GM21619 (cell line): ENCODE results near the gene PEX11A.
"Not testable (repeated sequence)": the region's sequence is repeated elsewhere in the genome, so short reads cannot be mapped to it uniquely, and the experiment has no call there.

Experiments used
- ATAC-seq: cut with Tn5 transposase; IDR thresholded peaks from one replicate; pipeline ENCODE4 v1.9.1; 2021; ENCODE audit not compliant: unreplicated experiment

Gene PEX11A, protein sequence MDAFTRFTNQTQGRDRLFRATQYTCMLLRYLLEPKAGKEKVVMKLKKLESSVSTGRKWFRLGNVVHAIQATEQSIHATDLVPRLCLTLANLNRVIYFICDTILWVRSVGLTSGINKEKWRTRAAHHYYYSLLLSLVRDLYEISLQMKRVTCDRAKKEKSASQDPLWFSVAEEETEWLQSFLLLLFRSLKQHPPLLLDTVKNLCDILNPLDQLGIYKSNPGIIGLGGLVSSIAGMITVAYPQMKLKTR

DNA sequence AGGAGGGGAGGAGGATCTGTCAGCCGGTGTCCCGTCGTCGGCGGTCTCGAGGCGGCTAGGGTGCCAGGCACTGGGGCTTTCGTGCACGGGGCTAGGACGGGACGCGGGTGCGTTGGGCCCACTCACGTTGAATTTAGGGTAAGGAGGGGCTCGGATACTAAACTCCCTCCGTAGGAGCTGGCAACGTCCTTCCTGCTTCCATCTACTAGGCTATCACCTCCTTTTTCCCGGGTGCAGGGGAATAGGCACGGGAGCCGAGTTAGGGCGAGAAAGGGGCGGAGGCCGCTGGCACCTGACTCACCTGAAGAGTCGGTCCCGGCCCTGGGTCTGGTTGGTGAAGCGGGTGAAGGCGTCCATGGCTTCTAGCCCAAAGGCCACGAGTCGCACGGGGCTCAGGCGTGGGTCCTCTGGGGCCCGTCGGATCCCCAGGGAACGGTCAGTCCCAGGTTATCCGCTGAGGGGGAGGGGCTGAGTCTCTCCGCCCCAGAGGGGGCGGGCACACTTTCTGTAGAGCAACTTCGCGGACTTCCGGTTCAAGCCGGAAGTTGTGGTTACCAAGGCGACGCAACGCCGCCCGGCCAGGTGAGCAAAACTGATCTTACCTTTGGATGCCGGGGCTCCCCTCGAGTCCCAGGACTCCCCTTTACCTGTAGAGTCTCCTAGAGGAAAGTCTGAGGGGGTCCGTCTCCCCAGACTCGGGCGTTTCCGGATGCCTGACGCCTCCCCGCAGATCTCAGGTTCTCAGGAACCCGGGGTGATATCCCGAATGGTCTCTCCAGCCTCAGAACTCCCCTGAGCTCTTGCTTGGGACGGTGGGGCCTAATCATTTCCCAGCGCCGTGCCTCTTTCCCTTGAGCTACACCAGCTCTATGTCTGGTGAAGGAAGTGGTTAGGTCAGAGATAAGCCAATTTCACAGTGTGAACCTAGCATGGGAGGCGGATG, at the start of gene PEX11A, which contains the start of gene WDR93:
Gene PEX11A, minus strand, starts transcription at position 479 of the 943 bp plus-strand sequence. Its CDS starts 122 bp downstream, at position 357.
Gene WDR93, plus strand, starts transcription at position 536 of the 943 bp plus-strand sequence. CDS start 10,936 bp downstream, outside the sequence.
- peak; percentile 88 for ATAC-seq

DNA sequence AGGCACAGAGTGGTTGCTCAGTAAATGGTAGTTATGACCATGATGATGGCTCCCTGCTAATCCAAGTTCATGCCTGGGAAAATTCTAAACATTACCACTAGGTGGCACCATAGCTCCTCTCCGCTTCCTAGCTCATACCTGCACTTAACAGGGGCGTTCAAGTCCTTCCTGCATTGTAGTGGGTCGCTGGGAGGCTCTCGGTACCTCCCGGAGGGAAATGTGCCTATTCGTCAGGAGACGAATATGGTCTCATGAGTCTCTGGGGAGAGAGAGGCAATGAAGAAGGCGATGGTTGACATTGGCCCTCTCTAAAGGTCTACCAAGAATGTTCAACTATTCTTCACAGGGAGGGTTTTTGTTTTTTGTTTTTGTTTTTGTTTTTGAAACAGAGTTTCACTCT, 49.6 kb upstream of the PEX11A start:
- ATAC-seq: peak; percentile 84

DNA sequence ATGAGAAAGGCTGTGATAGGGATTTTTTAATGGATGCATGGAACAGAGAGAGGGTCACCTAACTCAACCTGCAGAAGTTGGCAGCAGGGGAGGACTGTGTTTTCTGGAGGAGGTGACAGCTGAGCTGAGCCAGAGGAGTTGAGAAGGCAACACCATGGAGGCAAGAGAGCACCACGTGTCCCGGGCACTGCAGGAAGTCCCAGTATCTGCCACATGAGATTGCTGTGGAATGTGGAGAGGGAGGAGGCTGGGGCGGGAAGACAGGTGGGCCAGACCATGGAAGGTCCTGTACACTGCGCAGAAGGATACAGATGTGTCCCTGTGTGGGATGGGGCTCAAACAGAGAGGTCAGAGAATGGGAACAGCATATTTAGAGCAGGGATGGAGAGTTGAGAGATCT, 45.2 kb upstream of the PEX11A start:
- ATAC-seq: no peak

DNA sequence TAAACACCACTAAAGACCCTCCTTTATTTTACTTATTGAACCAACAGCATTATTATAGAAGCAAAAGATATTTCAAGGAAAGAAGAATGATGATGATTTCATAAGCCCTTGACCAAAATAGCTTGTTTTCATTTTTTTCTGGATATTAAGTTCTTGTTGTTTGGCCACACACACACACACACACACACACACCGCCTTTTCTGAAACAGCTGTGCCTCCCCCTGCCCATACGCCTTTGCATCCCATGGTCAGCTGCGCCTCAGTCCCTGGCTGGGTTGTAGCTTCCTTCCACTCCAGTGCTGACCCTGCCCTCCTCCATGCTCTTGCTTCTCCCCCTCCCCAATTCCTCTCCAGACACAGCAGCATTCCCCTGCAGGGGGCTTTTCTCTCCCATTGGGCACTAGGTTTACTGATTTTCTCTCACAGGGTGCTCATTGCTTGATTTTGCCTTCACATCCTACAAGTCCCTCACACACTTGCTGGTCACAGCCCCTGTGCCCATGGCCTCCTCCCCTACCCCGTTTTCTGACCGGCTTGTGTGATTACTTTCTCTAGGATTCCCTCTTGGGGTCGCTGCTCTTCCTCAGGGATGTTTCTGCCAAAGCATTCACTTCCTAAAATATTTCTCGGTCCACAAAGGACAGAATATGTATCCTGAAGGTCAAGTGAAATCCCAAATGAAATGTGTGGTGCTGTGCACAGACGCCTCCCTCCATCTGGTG, 42.1 kb upstream of the PEX11A start:
- ATAC-seq: no peak

DNA sequence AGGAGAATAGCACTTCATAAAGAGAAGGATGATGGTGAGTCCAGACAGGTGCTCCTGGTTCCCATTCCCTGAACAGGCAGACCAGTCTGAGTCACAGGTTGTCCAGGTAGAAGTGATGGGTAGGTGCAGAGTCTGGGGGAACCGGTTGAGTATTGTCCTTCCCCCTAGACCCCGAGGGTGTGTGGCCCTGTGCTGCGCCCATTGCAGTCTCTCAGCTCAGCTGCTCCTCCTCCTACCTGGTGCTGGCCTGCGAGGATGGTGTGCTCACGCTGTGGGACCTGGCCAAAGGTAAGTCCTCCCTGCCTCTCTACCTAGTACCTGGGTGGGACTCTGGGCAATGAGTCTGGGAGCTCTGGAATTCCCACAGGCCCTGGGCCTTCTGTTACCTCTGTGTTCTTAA, 40.7 kb upstream of the PEX11A start:
- no peak for ATAC-seq

DNA sequence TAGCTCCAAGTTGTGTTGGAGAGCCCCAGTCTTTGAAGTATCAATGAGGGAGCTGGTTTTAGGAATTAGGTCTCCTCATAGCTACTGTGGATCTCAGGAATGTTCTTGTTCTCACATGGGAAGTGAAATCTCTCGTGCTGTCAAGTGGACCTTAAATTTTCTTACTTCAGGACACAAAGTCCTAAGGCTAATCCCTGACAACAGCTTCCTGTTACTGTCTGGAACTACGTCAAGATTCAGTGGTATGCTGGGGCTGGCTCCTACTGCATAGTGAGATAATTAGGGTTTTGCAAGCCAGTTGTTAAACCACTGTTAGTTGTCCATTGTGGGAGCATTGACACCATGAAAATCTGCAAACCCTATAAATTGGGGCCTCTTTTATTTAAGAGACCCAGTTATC, 37.7 kb upstream of the PEX11A start:
- no peak for ATAC-seq

DNA sequence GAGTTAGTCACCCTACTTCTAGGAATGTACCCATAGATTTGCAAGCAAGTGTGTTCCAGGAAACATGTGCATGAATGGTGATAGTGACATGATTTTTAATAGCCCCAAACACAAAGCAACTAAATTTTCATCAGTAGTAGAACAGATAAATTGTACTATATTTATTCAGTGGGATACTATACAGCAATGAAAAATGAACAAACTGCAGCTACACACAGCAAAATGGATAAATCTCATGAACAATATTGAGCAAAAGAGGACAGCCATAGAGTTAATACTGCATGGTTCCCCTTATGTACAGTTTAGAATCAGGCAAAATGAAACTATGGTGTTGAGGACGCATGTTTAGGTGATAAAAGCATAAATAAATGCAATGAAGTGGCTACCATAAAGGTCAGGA, 34.5 kb upstream of the PEX11A start:
- no peak for ATAC-seq

DNA sequence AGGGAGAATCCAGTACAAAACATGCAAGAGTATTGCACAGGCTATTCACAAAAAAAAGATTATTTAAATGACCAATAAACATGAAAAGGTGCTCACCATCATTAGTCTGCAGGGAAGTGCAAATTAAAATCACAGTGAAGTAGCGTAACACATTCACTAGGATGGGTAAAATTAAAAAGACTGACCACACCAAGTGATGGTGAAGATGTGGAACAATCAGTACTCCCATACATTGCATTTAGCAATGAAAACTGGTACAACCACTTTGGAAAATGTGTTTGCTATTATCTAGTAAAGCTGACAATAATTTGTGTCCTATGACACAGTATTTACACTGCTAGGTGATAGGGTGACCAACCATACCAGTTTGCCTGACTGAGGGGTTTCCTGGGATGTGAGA, 34.1 kb upstream of the PEX11A start:
- ATAC-seq: no peak

DNA sequence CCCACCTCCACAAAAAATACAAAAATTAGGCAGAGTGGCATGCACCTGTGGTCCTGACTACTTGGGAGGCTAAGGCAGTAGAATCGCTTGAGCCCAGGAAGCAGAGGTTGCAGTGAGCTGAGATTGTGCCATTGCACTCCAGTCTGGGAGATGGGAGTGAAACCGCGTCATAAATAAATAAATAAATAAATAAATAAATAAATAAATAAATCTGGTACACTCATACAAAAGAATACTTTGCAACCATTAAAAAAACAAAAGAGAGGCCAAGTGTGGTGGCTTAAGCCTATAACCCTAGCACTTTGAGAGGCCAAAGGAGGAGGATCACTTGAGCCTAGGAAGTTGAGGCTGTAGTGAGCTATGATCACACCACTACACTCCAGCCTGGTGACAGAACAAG, 32.5 kb upstream of the PEX11A start:
- no peak for ATAC-seq

DNA sequence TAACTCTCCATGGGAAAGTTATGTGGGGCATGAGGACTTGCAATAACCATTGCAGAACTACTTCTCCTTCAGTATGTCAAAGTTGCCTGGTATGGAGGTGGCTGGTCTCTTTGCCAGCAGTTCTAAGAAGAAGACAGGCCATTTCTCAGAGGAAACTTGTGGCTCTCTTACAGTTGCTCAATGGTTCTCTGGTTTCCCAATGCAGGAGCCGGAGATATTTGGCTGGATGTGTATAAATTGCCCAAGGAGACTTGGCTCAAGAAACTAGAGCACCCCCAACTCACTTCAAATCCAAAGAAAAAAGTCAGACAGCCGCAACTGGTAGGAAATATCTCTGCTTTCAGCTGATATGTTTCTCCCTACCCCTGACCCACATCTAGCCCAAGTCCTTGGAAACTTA, 24.2 kb upstream of the PEX11A start:
- ATAC-seq: no peak

DNA sequence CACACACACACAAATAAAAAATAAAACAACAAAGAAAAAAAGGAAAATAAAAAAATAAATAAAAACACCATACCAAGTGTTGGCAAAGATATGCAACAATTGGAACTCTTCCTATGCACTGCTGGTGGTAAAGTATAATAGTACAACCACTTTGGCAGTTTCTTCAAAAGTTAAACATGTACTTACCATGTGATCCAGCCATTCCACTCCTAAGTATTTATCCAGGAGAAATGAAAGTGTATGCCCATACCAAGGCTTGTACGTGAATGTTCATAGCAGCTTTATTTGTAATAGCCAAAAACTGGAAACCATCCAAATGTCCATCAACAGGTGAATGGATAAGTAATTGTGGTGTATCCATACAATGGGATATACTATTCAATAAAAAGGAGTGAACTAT, 17.0 kb upstream of the PEX11A start:
- no peak for ATAC-seq

DNA sequence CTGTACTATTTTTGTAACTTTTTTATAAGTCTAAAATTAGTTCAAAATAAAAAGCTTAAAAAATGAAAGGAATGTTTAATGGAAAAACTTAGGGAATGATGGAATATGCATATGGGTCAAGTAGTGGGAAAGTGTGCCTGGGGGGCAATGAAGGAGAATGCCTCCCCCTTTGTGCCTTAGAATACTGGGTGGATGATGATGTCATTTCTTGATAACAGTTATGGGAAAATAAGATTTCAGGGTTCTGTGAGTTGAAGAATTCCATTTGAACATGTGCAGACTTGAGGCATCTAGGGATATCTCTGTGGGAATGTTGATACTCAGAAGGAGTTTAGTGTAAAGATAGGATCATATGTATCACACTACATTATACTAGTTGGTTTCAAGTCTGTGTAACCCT, 13.9 kb upstream of the PEX11A start:
- ATAC-seq: no peak

DNA sequence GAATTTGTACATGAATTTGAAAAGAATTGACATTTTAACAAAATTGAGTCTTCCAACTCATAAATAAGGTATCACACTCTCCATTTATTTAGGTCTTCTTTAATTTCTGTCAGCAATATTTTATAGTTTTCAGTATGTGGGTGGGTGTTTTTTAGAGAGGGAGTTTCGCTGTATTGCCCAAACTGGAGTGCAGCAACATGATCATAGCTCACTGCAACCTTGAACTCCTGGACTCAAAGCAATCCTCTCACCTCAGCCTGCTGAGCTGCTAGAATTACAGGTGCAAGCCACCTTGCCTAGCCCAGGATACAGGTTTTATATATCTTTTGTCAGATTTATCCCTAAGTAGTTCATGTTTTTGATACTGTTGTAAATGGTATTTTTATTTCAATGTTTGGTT, 4.6 kb upstream of the PEX11A start:
- ATAC-seq: no peak

DNA sequence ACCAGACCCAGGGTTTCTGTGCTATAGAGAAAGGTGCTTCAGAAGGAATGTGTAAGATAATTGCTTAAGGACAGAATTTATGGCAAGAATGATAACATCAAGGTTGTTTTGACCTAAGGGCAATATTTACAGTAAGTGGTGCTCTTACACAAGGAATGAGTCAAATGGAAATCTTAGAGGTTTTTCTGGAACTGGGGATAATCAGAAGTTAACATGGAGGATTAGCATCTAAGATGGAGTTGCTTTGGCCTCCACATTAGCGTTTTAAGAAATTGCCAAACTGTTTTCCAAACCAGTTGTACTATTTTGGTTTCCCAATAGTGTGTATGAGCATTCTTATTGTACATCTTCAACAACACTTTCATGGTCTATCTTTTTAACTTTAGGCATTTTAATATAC, 3.1 kb upstream of the PEX11A start:
- ATAC-seq: no peak

DNA sequence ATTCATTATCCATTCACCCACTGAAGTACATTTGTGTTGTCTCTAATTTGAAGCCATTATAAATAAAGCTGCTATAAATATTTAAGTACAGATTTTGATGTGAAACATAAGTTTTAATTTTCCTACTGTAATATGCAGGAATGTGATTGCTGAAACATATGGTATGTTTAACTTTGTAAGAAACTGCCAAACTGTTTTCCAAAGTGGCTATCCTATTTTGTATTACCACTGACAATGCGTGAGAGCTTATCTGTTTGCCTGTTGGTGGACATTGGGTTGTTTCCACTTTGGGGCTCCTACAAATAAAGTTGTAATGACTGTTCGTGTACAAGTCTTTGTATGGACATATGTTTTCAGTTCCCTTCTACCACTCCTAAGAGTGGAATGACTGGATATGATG, 2.5 kb upstream of the PEX11A start:
- no peak for ATAC-seq

DNA sequence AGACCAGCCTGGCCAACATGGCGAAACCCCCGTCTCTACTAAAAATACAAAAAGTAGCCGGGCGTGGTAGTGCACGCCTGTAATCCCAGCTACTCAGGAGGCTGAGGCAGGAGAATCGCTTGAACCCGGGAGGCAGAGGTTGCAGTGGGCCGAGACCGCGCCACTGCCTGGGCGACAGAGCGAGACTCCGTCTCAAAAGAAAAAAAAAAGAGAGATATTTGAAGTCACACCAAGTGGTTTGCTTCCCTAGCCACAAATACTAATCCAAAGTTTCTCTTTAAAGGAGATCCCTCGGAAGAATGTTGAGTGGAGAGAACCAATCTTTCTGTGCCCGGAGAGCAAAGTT, 651 bp downstream of the PEX11A start:
- not testable (repeated sequence) for ATAC-seq

DNA sequence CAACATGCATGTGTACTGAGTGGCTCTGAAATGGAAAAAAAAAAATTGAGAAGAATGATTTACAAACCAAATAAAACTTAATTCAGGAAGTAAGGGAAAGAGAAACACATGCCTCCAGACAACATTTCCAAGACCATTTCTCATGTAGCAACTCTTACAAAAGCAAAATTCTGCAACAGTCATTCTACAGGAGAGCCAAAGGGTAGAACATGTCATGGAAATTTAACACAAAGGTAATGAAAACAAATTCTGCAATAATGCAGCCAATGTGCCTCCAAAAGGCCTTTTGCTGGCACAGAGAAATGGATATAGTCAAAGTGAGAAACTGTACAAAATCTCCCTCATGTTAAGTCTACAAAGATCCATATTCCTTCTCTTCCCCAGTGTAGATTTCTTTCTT, 4.0 kb downstream of the PEX11A start:
- ATAC-seq: no peak

DNA sequence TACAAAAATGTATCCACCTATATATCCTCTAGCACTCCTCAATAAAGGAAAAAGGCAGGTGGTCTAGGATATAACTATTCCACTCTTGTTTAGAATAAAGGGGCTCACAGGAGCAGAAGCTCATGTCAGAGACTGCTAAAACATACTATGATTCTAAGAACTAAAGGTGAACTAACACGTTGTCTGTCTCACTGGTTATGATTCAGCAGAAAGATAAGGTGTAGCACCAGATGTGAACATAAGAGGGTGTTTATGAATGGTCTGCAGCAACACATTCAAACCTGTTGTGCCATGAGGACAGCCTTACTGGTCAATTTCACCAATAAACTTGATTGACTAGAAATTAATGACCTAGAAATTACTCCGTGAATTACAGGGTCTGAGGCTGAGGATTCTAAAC, 4.6 kb downstream of the PEX11A start:
- ATAC-seq: no peak

DNA sequence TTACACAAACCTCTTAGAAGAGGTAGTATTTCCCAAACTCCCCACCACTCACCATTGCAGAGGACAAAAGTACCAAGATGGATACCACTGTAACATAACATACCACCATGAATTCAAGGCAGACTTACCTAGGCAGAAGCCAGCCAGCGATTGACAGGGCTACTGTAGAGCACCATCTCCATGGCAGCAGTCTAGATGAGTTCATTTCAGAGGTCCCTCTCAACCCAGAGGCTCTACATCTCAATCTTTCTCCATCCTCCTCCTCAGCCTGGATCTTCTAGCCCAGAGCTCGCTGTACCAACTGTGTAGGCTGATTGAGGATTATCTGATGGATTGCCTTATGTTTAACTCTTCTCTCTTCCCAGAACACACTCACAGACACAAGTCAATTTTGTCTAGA, 9.4 kb downstream of the PEX11A start:
- no peak for ATAC-seq

DNA sequence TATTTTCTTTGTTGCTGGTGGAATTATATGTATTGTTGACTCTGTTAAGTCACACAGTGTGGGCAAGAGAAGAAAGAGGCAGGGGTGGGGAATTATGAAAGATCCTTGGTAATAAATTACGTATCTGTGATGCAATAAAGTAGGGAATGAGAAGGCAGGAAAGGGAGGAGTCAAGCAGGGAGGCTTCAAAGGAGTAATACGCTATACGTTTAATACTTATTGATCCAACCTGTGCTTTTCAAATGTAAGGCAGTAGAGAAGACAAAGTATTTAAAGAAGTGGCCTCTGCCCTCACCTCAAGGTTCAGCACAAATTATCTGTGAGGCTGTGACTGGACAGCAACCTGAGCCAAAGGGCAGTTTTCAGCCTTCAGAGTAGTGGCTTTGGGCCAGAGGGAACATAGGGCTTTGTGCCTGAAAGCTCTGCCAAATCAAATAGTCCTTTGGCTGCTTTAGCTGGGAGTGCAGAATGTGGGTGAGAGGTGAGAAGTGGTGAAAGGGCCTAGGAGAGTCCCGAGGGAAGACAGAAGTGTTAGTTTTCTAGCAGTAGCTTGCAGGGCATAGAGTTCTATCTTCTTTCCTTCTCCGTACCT, 10.2 kb downstream of the PEX11A start:
- no peak for ATAC-seq

DNA sequence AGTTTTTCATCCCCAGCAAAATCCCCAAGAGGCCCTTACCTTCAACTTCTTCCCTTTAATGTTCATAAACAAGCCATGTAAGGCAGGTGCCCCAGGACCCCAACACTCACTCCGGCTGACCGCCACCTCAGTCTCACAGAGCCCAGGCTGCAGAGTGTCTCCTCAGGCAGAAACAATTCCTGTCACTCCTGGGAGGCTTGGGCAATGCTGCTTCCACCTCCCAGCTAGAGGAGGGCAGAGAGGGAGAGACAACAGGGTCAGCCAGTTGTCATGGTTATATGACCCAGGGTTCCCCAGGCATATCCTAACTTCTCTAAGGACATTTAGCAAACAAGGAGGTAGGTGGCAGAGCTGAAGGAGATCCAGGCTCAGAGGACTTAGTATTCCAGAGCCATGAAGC, 11.3 kb downstream of the PEX11A start, which contains the start of gene PLIN1:
Gene PLIN1, minus strand, starts transcription at position 156 of the 400 bp plus-strand sequence. CDS start 1,878 bp downstream, outside the sequence.
- ATAC-seq: no peak
